ENCODE measurements around the gene AKAP12.

AKAP12 gene

DNA sequence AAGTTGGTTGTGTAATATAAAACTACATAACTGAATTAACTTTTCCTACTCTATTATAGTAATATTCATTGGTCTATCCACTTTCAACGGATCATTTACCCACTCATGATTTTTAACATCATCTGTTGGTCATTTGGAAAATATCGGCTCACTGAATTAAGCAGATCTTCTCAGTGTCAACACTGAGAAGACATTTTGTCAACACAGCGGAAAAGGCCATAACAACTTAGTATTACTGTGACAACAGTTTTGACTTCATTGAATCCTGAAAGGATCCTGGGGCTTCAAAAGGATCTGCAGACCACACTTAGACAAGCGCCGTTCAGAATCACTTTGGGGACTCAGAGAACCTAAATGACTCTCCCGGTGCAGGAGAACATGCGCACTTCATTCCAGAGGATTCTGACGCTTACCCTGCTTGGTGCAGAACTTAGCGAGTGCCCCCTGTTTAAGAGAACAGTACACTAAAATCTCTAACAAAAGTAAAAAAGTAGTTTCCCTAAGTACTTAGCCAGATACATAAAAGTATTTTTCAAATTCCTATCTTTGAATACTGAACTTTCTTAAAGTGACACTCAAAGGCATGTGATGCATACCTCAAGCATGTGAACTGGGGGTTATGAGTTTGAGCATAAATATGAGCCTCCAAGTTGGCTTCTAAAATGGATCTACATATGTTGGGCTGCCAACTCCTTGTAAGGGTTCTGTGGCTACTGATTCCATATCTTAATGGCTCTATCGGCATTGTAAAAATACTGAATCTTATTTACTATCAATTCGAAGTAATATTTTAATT lies 147.6 kb downstream of the AKAP12 start:
- Histone ChIP-seq H3K4me1 (ENCODE audit: control insufficient read depth in 2 of 2, insufficient read depth in 2 of 2, low read length in 2 of 2) (peaks cover 13 to 19% of the 10 kb centered on the region in 2 donors), H3K9ac (ENCODE audit: low read depth in 1 of 2, low read length in 2 of 2) (no peak overlapping the region), H3K27ac (ENCODE audit: low read depth in 2 of 2, low read length in 2 of 2) (no peak overlapping the region), H3K36me3 (ENCODE audit: control insufficient read depth in 2 of 2, insufficient read depth in 2 of 2, low read length in 2 of 2) (peaks cover 0 to 2% of the 10 kb centered on the region in 2 donors), H3K4me3 (ENCODE audit: low read length in 2 of 2) (no peak overlapping the region), H3K27me3 (ENCODE audit: control insufficient read depth in 2 of 2, insufficient read depth in 2 of 2, low read length in 2 of 2) (no peaks in the 10 kb centered on the region), H3K9me3 (ENCODE audit: control insufficient read depth in 2 of 2, low read length in 2 of 2) (no peaks in the 10 kb centered on the region)

DNA sequence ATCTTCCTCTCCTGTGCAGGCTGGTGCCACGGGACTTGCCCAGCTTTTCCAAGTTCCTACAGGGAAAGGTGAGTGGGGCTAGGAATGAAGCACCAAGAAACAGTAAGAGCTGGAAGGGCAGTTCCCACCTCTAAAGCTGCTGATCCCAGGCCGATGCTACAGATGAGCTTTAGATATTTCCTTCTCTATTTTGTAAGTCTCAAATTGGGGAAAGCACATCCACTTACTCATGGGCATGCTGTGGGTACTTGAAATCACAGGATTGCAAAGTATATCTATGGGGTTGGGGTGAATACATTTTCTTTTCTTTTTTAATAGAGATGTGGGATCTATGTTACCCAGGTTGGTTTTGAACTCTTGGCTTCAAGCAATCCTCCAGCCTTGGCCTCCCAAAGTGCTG lies 148.5 kb downstream of the AKAP12 start:
- Histone ChIP-seq H3K4me3 (ENCODE audit: low read length in 2 of 2) (no peak overlapping the region), H3K9me3 (ENCODE audit: control insufficient read depth in 2 of 2, low read length in 2 of 2) (no peaks in the 10 kb centered on the region), H3K4me1 (ENCODE audit: control insufficient read depth in 2 of 2, insufficient read depth in 2 of 2, low read length in 2 of 2) (peaks cover 21 to 28% of the 10 kb centered on the region in 2 donors), H3K27me3 (ENCODE audit: control insufficient read depth in 2 of 2, insufficient read depth in 2 of 2, low read length in 2 of 2) (no peaks in the 10 kb centered on the region), H3K27ac (ENCODE audit: low read depth in 2 of 2, low read length in 2 of 2) (no peak overlapping the region), H3K36me3 (ENCODE audit: control insufficient read depth in 2 of 2, insufficient read depth in 2 of 2, low read length in 2 of 2) (peaks cover 0 to 2% of the 10 kb centered on the region in 2 donors), H3K9ac (ENCODE audit: low read depth in 1 of 2, low read length in 2 of 2) (no peak overlapping the region)

- H3K27me3 ChIP-seq (ENCODE audit: control insufficient read depth in 2 of 2, insufficient read depth in 2 of 2, low read length in 2 of 2) = no peaks in the 10 kb centered on the region
- H3K9ac ChIP-seq (ENCODE audit: low read depth in 1 of 2, low read length in 2 of 2) = peak overlapping the region; percentile 93 to 96
- H3K4me3 ChIP-seq (ENCODE audit: low read length in 2 of 2) = peak overlapping the region; percentile 91 to 92
- no peaks in the 10 kb centered on the region for H3K9me3 ChIP-seq (ENCODE audit: control insufficient read depth in 2 of 2, low read length in 2 of 2)
- peak overlapping the region; percentile 98 to 99 for H3K27ac ChIP-seq (ENCODE audit: low read depth in 2 of 2, low read length in 2 of 2)
- peaks cover 0 to 2% of the 10 kb centered on the region in 2 donors for H3K36me3 ChIP-seq (ENCODE audit: control insufficient read depth in 2 of 2, insufficient read depth in 2 of 2, low read length in 2 of 2)
- peaks cover 21 to 34% of the 10 kb centered on the region in 2 donors for H3K4me1 ChIP-seq (ENCODE audit: control insufficient read depth in 2 of 2, insufficient read depth in 2 of 2, low read length in 2 of 2)
These were observed 149.3 kb downstream of the AKAP12 start for GRCh38 chr6:151388997-151389617.

GRCh38 chr6:151389618-151390275 lies 150.0 kb downstream of the AKAP12 start:
- peak overlapping the region; percentile 93 to 96 for H3K9ac ChIP-seq (ENCODE audit: low read depth in 1 of 2, low read length in 2 of 2)
- H3K27ac ChIP-seq (ENCODE audit: low read depth in 2 of 2, low read length in 2 of 2) = peak overlapping the region; percentile 98 to 99
- H3K4me3 ChIP-seq (ENCODE audit: low read length in 2 of 2) = peak overlapping the region; percentile 91 to 92
- peaks cover 0 to 2% of the 10 kb centered on the region in 2 donors for H3K36me3 ChIP-seq (ENCODE audit: control insufficient read depth in 2 of 2, insufficient read depth in 2 of 2, low read length in 2 of 2)
- H3K27me3 ChIP-seq (ENCODE audit: control insufficient read depth in 2 of 2, insufficient read depth in 2 of 2, low read length in 2 of 2) = no peaks in the 10 kb centered on the region
- H3K9me3 ChIP-seq (ENCODE audit: control insufficient read depth in 2 of 2, low read length in 2 of 2) = no peaks in the 10 kb centered on the region
- peaks cover 21 to 34% of the 10 kb centered on the region in 2 donors for H3K4me1 ChIP-seq (ENCODE audit: control insufficient read depth in 2 of 2, insufficient read depth in 2 of 2, low read length in 2 of 2)

- Histone ChIP-seq H3K9ac (ENCODE audit: low read depth in 1 of 2, low read length in 2 of 2) (peak overlapping the region; percentile 93 to 96), H3K36me3 (ENCODE audit: control insufficient read depth in 2 of 2, insufficient read depth in 2 of 2, low read length in 2 of 2) (peaks cover 0 to 2% of the 10 kb centered on the region in 2 donors), H3K9me3 (ENCODE audit: control insufficient read depth in 2 of 2, low read length in 2 of 2) (no peaks in the 10 kb centered on the region), H3K27ac (ENCODE audit: low read depth in 2 of 2, low read length in 2 of 2) (peak overlapping the region; percentile 98 to 99), H3K27me3 (ENCODE audit: control insufficient read depth in 2 of 2, insufficient read depth in 2 of 2, low read length in 2 of 2) (no peaks in the 10 kb centered on the region), H3K4me1 (ENCODE audit: control insufficient read depth in 2 of 2, insufficient read depth in 2 of 2, low read length in 2 of 2) (peaks cover 23 to 37% of the 10 kb centered on the region in 2 donors), H3K4me3 (ENCODE audit: low read length in 2 of 2) (peak overlapping the region; percentile 91 to 92)
These were observed 150.6 kb downstream of the AKAP12 start for GRCh38 chr6:151390276-151390850.

DNA sequence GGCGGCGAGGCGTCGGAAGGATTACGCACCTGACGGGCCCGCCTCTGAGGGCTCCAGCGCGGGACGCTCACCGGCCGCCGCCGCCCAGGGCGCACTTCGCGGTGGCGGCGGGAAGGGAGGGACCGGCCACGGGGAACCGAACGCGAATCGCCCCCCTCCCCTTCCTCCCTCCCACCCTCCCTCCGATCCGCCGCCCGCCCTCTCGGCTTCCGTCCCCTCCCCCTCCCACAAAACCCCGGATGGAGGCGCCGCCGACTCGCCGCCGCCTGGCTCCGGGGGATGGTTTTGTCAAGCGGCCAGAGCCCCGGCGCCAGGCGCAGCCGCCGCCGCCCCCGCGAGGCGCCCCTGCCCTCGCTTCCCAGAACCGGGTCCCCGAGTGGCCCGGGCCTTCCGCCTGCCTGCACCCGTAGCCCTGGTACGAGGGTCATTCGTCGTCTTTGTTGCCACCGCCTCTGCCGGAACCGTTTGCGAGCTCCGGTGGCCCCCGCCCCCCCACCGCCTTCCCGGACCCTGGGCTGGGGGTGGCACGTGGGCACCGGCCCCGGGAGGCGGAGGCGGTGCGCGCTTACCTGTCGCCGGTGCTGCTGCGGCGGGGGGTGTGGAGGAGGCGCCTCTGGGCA lies 151.2 kb downstream of the AKAP12 start:
- Histone ChIP-seq H3K4me3 (ENCODE audit: low read length in 2 of 2) (peak overlapping the region; percentile 90 to 91), H3K4me1 (ENCODE audit: control insufficient read depth in 2 of 2, insufficient read depth in 2 of 2, low read length in 2 of 2) (peaks cover 23 to 37% of the 10 kb centered on the region in 2 donors), H3K27me3 (ENCODE audit: control insufficient read depth in 2 of 2, insufficient read depth in 2 of 2, low read length in 2 of 2) (no peaks in the 10 kb centered on the region), H3K9me3 (ENCODE audit: control insufficient read depth in 2 of 2, low read length in 2 of 2) (no peaks in the 10 kb centered on the region), H3K36me3 (ENCODE audit: control insufficient read depth in 2 of 2, insufficient read depth in 2 of 2, low read length in 2 of 2) (peaks cover 0 to 2% of the 10 kb centered on the region in 2 donors), H3K9ac (ENCODE audit: low read depth in 1 of 2, low read length in 2 of 2) (peak overlapping the region; percentile 65 to 95), H3K27ac (ENCODE audit: low read depth in 2 of 2, low read length in 2 of 2) (peak overlapping the region; percentile 98 to 99)

DNA sequence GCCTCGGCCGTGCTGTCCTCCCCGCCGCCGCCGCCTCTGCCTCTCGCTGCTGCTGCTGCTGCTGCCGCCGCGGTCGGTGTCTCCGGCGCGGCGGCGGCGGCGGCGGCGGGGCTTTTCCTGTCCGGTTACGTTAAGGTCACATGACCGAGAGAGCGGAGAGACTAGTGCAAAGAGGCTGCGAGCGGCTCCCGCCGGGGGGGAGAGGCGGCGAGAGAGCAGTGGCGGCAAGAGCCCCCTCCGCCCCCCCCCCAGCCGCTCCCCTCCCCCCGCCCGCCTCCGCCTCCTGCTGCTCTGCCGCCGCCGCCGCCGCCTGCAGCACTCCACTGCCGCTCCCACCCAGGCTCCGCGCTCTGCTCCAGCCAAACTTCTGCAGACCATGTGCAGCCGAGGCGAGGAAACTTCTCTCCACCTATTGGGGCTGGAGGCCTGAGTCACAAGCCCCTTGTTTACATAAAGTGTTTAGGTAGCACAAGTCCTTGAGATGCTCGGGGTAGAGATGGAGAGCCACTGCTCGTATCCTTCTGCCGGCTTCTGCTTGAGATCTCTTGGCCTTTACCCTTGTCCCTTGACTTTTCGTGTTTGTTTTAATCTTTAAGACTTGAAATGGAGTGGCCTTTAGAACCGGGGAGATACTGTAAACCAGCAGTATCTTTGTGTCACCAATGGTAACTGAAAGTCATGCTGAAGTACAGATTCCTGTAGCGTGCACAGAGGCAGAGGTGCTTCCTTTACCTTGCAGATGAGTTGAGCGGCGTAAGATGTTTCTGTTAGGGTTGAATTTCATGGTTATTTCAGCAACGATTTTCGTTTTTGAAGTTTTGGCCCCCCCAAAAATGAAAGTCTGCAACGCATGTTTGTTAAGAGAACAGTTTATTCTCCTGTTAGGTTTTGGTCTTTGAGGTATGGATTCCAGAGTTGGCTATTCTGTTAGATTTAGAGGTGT lies 152.0 kb downstream of the AKAP12 start, which contains the start of gene ZBTB2:
Gene ZBTB2 (minus strand): TSS at position 89 of the 943 bp plus-strand sequence. CDS start 17,922 bp downstream, outside the sequence.
- Histone ChIP-seq H3K4me1 (ENCODE audit: control insufficient read depth in 2 of 2, insufficient read depth in 2 of 2, low read length in 2 of 2) (peaks cover 23 to 37% of the 10 kb centered on the region in 2 donors), H3K36me3 (ENCODE audit: control insufficient read depth in 2 of 2, insufficient read depth in 2 of 2, low read length in 2 of 2) (peaks cover 0 to 2% of the 10 kb centered on the region in 2 donors), H3K27ac (ENCODE audit: low read depth in 2 of 2, low read length in 2 of 2) (peak within 1 kb of the TSS; percentile 98 to 99), H3K9ac (ENCODE audit: low read depth in 1 of 2, low read length in 2 of 2) (peak within 1 kb of the TSS; percentile 65 to 96), H3K27me3 (ENCODE audit: control insufficient read depth in 2 of 2, insufficient read depth in 2 of 2, low read length in 2 of 2) (no peaks in the 10 kb centered on the region), H3K9me3 (ENCODE audit: control insufficient read depth in 2 of 2, low read length in 2 of 2) (no peaks in the 10 kb centered on the region), H3K4me3 (ENCODE audit: low read length in 2 of 2) (peak within 1 kb of the TSS; percentile 90 to 91)

GRCh38 chr6:151392427-151392826 lies 152.7 kb downstream of the AKAP12 start:
- H3K4me3 ChIP-seq (ENCODE audit: low read length in 2 of 2) = peak overlapping the region; percentile 90 to 91
- peaks cover 0 to 2% of the 10 kb centered on the region in 2 donors for H3K36me3 ChIP-seq (ENCODE audit: control insufficient read depth in 2 of 2, insufficient read depth in 2 of 2, low read length in 2 of 2)
- peak overlapping the region; percentile 56 to 95 for H3K9ac ChIP-seq (ENCODE audit: low read depth in 1 of 2, low read length in 2 of 2)
- H3K9me3 ChIP-seq (ENCODE audit: control insufficient read depth in 2 of 2, low read length in 2 of 2) = no peaks in the 10 kb centered on the region
- H3K27me3 ChIP-seq (ENCODE audit: control insufficient read depth in 2 of 2, insufficient read depth in 2 of 2, low read length in 2 of 2) = no peaks in the 10 kb centered on the region
- H3K4me1 ChIP-seq (ENCODE audit: control insufficient read depth in 2 of 2, insufficient read depth in 2 of 2, low read length in 2 of 2) = peaks cover 23 to 37% of the 10 kb centered on the region in 2 donors
- H3K27ac ChIP-seq (ENCODE audit: low read depth in 2 of 2, low read length in 2 of 2) = peak overlapping the region; percentile 38 to 99

DNA sequence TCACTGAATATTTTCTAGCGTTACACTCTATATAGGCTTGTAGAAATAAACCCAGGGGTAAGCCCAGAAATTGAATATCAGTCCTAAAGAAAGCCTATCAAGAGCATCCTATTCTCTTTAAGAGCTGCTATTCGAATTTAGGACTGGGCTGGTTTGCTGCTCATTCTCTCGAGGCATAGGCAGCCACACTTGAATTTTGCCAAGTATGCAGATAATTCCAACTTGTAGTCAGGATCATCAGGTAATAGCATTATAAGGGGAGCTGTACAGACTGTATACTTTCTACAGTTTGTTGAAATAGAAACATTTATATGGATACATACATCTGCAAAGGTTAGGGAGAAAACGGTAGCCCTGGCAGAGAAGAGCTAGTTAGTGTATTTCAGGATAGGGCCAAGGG lies 153.6 kb downstream of the AKAP12 start:
- H3K4me3 ChIP-seq (ENCODE audit: low read length in 2 of 2) = no peak overlapping the region
- no peak overlapping the region for H3K27ac ChIP-seq (ENCODE audit: low read depth in 2 of 2, low read length in 2 of 2)
- no peaks in the 10 kb centered on the region for H3K9me3 ChIP-seq (ENCODE audit: control insufficient read depth in 2 of 2, low read length in 2 of 2)
- peaks cover 23 to 34% of the 10 kb centered on the region in 2 donors for H3K4me1 ChIP-seq (ENCODE audit: control insufficient read depth in 2 of 2, insufficient read depth in 2 of 2, low read length in 2 of 2)
- H3K36me3 ChIP-seq (ENCODE audit: control insufficient read depth in 2 of 2, insufficient read depth in 2 of 2, low read length in 2 of 2) = peaks cover 0 to 4% of the 10 kb centered on the region in 2 donors
- no peak overlapping the region for H3K9ac ChIP-seq (ENCODE audit: low read depth in 1 of 2, low read length in 2 of 2)
- no peaks in the 10 kb centered on the region for H3K27me3 ChIP-seq (ENCODE audit: control insufficient read depth in 2 of 2, insufficient read depth in 2 of 2, low read length in 2 of 2)

Data from mucosa of rectum (tissue), 2 donors.